IMR-90 (cell line): ENCODE measurements around the gene NFIA. TPM values are rescaled to one million over a fixed set of nuclear protein-coding genes. Genes with fewer than 3 reads are reported as not detected.

Experiments used
- ATAC-seq: fragments of 200-7000 bp; cut with Tn5 transposase; 2 replicates; pipeline ENCODE4 v1.9.1; 2020; ENCODE audit warnings: low read depth, mild to moderate bottlenecking, moderate library complexity
- BruUV-seq: library from RNA; stranded (reverse); fragments of 400-500 nt; replicated peaks from 2 replicates; lab custom pipeline; 2021; lab: Mats Ljungman, UMichigan
- CTCF ChIA-PET: fragments of 300-600 bp; formaldehyde crosslinking; extraction: SDS; loops from one replicate; lab custom pipeline; 2021; ENCODE audit warnings: antibody characterized with exemption; lab: Yijun Ruan, JAX
- POLR2A ChIA-PET: fragments of 300-600 bp; sonication (Branson Sonifier 250); formaldehyde crosslinking; loops from one replicate; lab custom pipeline; 2022; ENCODE audit warnings: antibody characterized with exemption; ENCODE audit not compliant: unreplicated experiment; lab: Charles Lee
- DNase-seq: peaks from one replicate; pipeline ENCODE4 v3.0.0; 2013
- H2AFZ ChIP-seq: replicated peaks from 2 replicates; pipeline ENCODE3; 2013; ENCODE audit warnings: low read length, mild to moderate bottlenecking; ENCODE audit not compliant: poor library complexity
- H2AK5ac ChIP-seq: 2 replicates; pipeline ENCODE4 v1.6.1; 2013; ENCODE audit warnings: low read depth, low read length, inconsistent platforms
- H2AK9ac ChIP-seq: replicated peaks from 2 replicates; pipeline ENCODE3; 2013; ENCODE audit warnings: mild to moderate bottlenecking, low read depth, low read length, moderate library complexity; ENCODE audit not compliant: poor library complexity
- H2BK120ac ChIP-seq: 2 replicates; pipeline ENCODE4 v1.6.1; 2013; ENCODE audit warnings: low read depth, low read length, inconsistent platforms
- H2BK15ac ChIP-seq: 3 replicates; pipeline ENCODE4 v1.6.1; 2013; ENCODE audit warnings: low read depth, low read length, inconsistent platforms
- H2BK20ac ChIP-seq: 2 replicates; pipeline ENCODE4 v1.6.1; 2013; ENCODE audit warnings: low read depth, mild to moderate bottlenecking, inconsistent platforms, low read length, moderate library complexity
- H2BK5ac ChIP-seq: 2 replicates; pipeline ENCODE4 v1.6.1; 2013; ENCODE audit warnings: mild to moderate bottlenecking, low read depth, low read length, inconsistent platforms; ENCODE audit not compliant: poor library complexity, severe bottlenecking
- H3K14ac ChIP-seq: replicated peaks from 2 replicates; pipeline ENCODE4 v1.6.1; 2013; ENCODE audit warnings: low read depth, low read length, inconsistent platforms
- H3K18ac ChIP-seq: 2 replicates; pipeline ENCODE4 v1.6.1; 2013; ENCODE audit warnings: low read depth, low read length, control low read depth
- H3K23ac ChIP-seq: 2 replicates; pipeline ENCODE4 v1.6.1; 2013; ENCODE audit warnings: low read depth, low read length, inconsistent platforms
- H3K27ac ChIP-seq: 2 replicates; pipeline ENCODE4 v1.5.1; 2013; ENCODE audit warnings: mild to moderate bottlenecking, control low read depth, low read length; ENCODE audit not compliant: insufficient read depth
- H3K27me3 ChIP-seq: 2 replicates; pipeline ENCODE4 v1.6.1; 2013; ENCODE audit warnings: low read length; ENCODE audit not compliant: control insufficient read depth, insufficient read depth
- H3K36me3 ChIP-seq: 2 replicates; pipeline ENCODE4 v1.6.1; 2013; ENCODE audit warnings: low read length, mixed read lengths; ENCODE audit not compliant: control insufficient read depth, insufficient read depth
- H3K4ac ChIP-seq: 2 replicates; pipeline ENCODE4 v1.6.1; 2013; ENCODE audit warnings: low read depth, low read length, inconsistent platforms
- H3K4me1 ChIP-seq: 2 replicates; pipeline ENCODE4 v1.6.1; 2013; ENCODE audit warnings: low read length, mixed read lengths; ENCODE audit not compliant: control insufficient read depth, insufficient read depth
- H3K4me2 ChIP-seq: 2 replicates; pipeline ENCODE4 v1.6.1; 2013; ENCODE audit warnings: low read depth, mild to moderate bottlenecking, control low read depth, low read length, moderate library complexity
- H3K4me3 ChIP-seq: 2 replicates; pipeline ENCODE4 v1.5.1; 2013; ENCODE audit warnings: low read depth, mild to moderate bottlenecking, control low read depth, low read length, moderate library complexity; ENCODE audit not compliant: insufficient read depth
- H3K56ac ChIP-seq: 2 replicates; pipeline ENCODE4 v1.6.1; 2013; ENCODE audit warnings: low read length, inconsistent platforms; ENCODE audit not compliant: insufficient read depth; ENCODE audit errors: extremely low read depth
- H3K79me1 ChIP-seq, 2 experiments: 2 replicates each; pipeline ENCODE4 v1.6.1; 2013; ENCODE audit warnings: low read length in 2 of 2, inconsistent platforms in 1 of 2, low read depth in 1 of 2
- H3K9ac ChIP-seq: 2 replicates; pipeline ENCODE4 v1.6.1; 2013; ENCODE audit warnings: low read depth, low read length, control low read depth
- H3K9me1 ChIP-seq: 2 replicates; pipeline ENCODE4 v1.6.1; 2013; ENCODE audit warnings: low read length, inconsistent platforms; ENCODE audit not compliant: insufficient read depth
- H3K9me3 ChIP-seq: 2 replicates; pipeline ENCODE4 v1.6.1; 2013; ENCODE audit warnings: low read length; ENCODE audit not compliant: control insufficient read depth, insufficient read depth
- H4K20me1 ChIP-seq: 2 replicates; pipeline ENCODE4 v1.6.1; 2013; ENCODE audit warnings: low read length, inconsistent platforms; ENCODE audit not compliant: insufficient read depth
- H4K5ac ChIP-seq: 2 replicates; pipeline ENCODE4 v1.6.1; 2013; ENCODE audit warnings: mild to moderate bottlenecking, low read depth, low read length, control low read depth
- H4K8ac ChIP-seq, 2 experiments: 2 replicates each; pipeline ENCODE4 v1.6.1; 2013; ENCODE audit warnings: low read depth in 2 of 2, low read length in 2 of 2, control low read depth in 1 of 2, inconsistent platforms in 1 of 2
- H4K91ac ChIP-seq: 2 replicates; pipeline ENCODE4 v1.6.1; 2013; ENCODE audit warnings: low read depth, low read length, inconsistent platforms; ENCODE audit not compliant: insufficient read depth
- BHLHE40 ChIP-seq: fragments of 150-350 bp; IDR thresholded peaks from 2 replicates; pipeline ENCODE4 v1.6.1; 2016; ENCODE audit warnings: mild to moderate bottlenecking, low read depth, low read length
- CEBPB ChIP-seq: IDR thresholded peaks from 2 replicates; pipeline ENCODE4 v1.6.1; 2012; ENCODE audit warnings: low read depth, low read length, improper control_type of control experiment
- MXI1 ChIP-seq: IDR thresholded peaks from 2 replicates; pipeline ENCODE4 v1.6.1; 2012; ENCODE audit warnings: low read depth, mild to moderate bottlenecking, low read length, moderate library complexity, borderline replicate concordance
- SMC3 ChIP-seq: fragments of 150-350 bp; IDR thresholded peaks from 2 replicates; pipeline ENCODE4 v1.6.1; 2016; ENCODE audit warnings: low read depth, mild to moderate bottlenecking, antibody characterized with exemption, low read length, moderate library complexity
- WGBS, 2 experiments: methylation state at CpG; one replicate each; pipeline versions ENCODE4 v1.1.5 to v1.1.7; 2013; ENCODE audit warnings: missing lambda C conversion rate in 2 of 2; ENCODE audit not compliant: insufficient read length in 1 of 2; ENCODE audit errors: extremely low coverage in 2 of 2; 5-methylcytosine and 5-hydroxymethylcytosine counted together
- dilution Hi-C: fragments of 300-500 bp; cut with HindIII; formaldehyde crosslinking; loops from one replicate; pipeline ENCODE4 v1.14.3; 2018; ENCODE audit warnings: low sequenced_read_pairs; ENCODE audit not compliant: unreplicated experiment
- in situ Hi-C: fragments of 300-500 bp; cut with MboI; formaldehyde crosslinking; loops from 3 replicates; pipeline ENCODE4 v1.14.3; 2019; ENCODE audit warnings: low sequenced_read_pairs, inconsistent platforms, mixed read lengths
- intact Hi-C: fragments of 100-400 bp; cut with micrococcal nuclease; formaldehyde crosslinking; loops from 2 replicates; pipeline ENCODE4 v1.10.0; 2022
- polyA plus RNA-seq, 3 experiments: library from polyadenylated mRNA; depleted of rRNA; stranded (reverse); fragments of >200 nt; gene quantifications; 2 replicates each; pipeline ENCODE4 v1.2.3, GENCODE V29; 2012; ENCODE audit warnings: low replicate concordance in 1 of 3
- total RNA-seq: library from RNA; depleted of rRNA; stranded (reverse); fragments of >200 nt; gene quantifications from 2 replicates; pipeline ENCODE4 v1.2.3, GENCODE V29; 2012

The NFIA gene
- total and polyA plus RNA-seq, 2 of the 4 experiments (the other 2 are of a cell fraction) = 1.6 to 2.2 TPM

DNA sequence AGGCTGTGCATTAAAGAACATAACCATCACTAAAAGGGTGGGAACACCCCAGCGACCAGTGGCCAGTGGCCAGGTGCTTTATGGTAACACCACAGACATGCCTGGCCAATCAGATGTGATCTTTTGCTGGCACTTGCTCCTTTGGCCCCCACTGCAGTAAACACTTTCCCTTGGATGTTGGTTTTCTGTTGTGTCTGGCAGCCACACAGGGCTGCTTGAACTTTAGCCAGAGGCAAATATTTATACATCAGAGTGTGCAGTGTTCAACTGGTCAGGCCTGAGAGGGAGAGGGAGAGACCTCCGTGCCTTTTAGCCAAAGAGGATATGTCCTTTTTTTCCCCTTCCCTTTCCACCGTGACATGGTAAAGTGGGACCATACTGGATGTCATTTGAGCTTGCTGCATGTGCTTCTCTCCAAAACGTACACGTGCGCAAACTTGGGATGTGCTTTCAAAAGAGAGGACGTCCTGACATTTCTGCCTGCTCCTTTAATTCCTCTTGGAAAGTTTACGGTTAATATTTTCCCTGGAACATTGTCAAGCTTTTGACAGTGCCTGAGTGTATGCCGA is 101.2 kb downstream of the NFIA start:
- Histone ChIP-seq H2BK120ac (peak overlapping the region; percentile 63), H3K56ac (no peak overlapping the region; the same call in 1 of the 2 replicates), H3K4me1 (peaks cover 6% of the 10 kb centered on the region), H4K8ac (peak overlapping the region in 1 of 2 experiments; percentile 92; a peak in 3 of 4 replicates), H3K23ac (0 out of 2 replicates have a peak overlapping the region, but pooled peaks have one; percentile 63), H4K91ac (no peak overlapping the region), H2BK15ac (no peak overlapping the region; the same call in 2 of the 3 replicates), H3K18ac (peak overlapping the region; percentile 45; the same call in 1 of the 2 replicates), H2AFZ (peak overlapping the region; percentile 85), H4K20me1 (no peaks in the 10 kb centered on the region), H2AK5ac (no peak overlapping the region; the same call in 1 of the 2 replicates), H3K9me1 (no peaks in the 10 kb centered on the region), H3K4me3 (peak overlapping the region; percentile 8; the same call in 1 of the 2 replicates), H3K27me3 (no peaks in the 10 kb centered on the region), H3K36me3 (no peaks in the 10 kb centered on the region), H2BK5ac (no peak overlapping the region), H4K5ac (peak overlapping the region; percentile 78; the same call in 1 of the 2 replicates), H3K4ac (peak overlapping the region; percentile 51), H2AK9ac (no peak overlapping the region), H3K27ac (peak overlapping the region; percentile 77; the same call in 1 of the 2 replicates), H3K14ac (peak overlapping the region; percentile 91), H3K79me1 (no peaks in the 10 kb centered on the region), H3K9ac (0 out of 2 replicates have a peak overlapping the region, but pooled peaks have one; percentile 22), H3K9me3 (no peaks in the 10 kb centered on the region), H2BK20ac (peak overlapping the region; percentile 38; the same call in 1 of the 2 replicates), H3K4me2 (peak overlapping the region; percentile 84)
- BruUV-seq = no TSS peak
- ATAC-seq = peak; percentile 83
- in situ Hi-C loops = no loop called here
- peak; percentile 36 for DNase-seq
- ChIA-PET CTCF (no interaction called here), POLR2A (no interaction called here)
- no CpG with 5 or more reads among the region's 9 CpGs for WGBS, 2 experiments
- peak; percentile 20; the same call in 1 of the 2 replicates for TF ChIP-seq MXI1
- TF ChIP-seq BHLHE40 = no peak
- no peak for TF ChIP-seq CEBPB
- no peak for TF ChIP-seq SMC3
- intact Hi-C loops = loop anchor here (2.0 to 5.0 kb wide), 2 partner anchors 99 to 269 kb away; no protein-coding TSS in a partner anchor
- dilution Hi-C loops = no loop called here
